RWPE2 (cell line): Measurements from ENCODE around the gene URB2.

Experiments
- ATAC-seq: fragments of 200-7000 bp; cut with Tn5 transposase; 3 replicates; pipeline ENCODE4 v1.9.1; 2021; ENCODE audit warnings: low read depth
- DNase-seq: peaks from one replicate; pipeline ENCODE4 v3.0.0-alpha.2; 2020; ENCODE audit warnings: low spot score
- H3K27ac ChIP-seq: fragments of 450-650 bp; 2 replicates; pipeline ENCODE4 v1.5.1; 2017; ENCODE audit warnings: mild to moderate bottlenecking; ENCODE audit not compliant: poor library complexity, severe bottlenecking
- H3K27me3 ChIP-seq: fragments of 250-450 bp; sonication (Bioruptor Pico); 2 replicates; pipeline ENCODE4 v1.5.1; 2021; ENCODE audit warnings: mild to moderate bottlenecking, moderate library complexity; ENCODE audit not compliant: insufficient read depth, poor library complexity, severe bottlenecking
- H3K36me3 ChIP-seq: fragments of 250-450 bp; sonication (Bioruptor Pico); 2 replicates; pipeline ENCODE4 v1.5.1; 2020; ENCODE audit warnings: low read depth, mild to moderate bottlenecking, moderate library complexity
- H3K4me1 ChIP-seq: fragments of 250-450 bp; sonication (Bioruptor Pico); 2 replicates; pipeline ENCODE4 v1.5.1; 2021; ENCODE audit warnings: mild to moderate bottlenecking, moderate library complexity; ENCODE audit not compliant: insufficient read depth, poor library complexity, severe bottlenecking
- H3K4me3 ChIP-seq: fragments of 250-450 bp; sonication (Bioruptor Pico); 2 replicates; pipeline ENCODE4 v1.5.1; 2021; ENCODE audit warnings: mild to moderate bottlenecking, moderate library complexity; ENCODE audit not compliant: severe bottlenecking
- H3K9me3 ChIP-seq: fragments of 250-450 bp; sonication (Bioruptor Pico); 2 replicates; pipeline ENCODE4 v1.5.1; 2021; ENCODE audit warnings: mild to moderate bottlenecking, moderate library complexity; ENCODE audit not compliant: severe bottlenecking
- CTCF ChIP-seq: fragments of 450-650 bp; IDR thresholded peaks from one replicate; pipeline ENCODE4 v1.5.1; 2017; ENCODE audit warnings: mild to moderate bottlenecking, moderate library complexity; ENCODE audit not compliant: poor library complexity, severe bottlenecking

The URB2 gene

DNA sequence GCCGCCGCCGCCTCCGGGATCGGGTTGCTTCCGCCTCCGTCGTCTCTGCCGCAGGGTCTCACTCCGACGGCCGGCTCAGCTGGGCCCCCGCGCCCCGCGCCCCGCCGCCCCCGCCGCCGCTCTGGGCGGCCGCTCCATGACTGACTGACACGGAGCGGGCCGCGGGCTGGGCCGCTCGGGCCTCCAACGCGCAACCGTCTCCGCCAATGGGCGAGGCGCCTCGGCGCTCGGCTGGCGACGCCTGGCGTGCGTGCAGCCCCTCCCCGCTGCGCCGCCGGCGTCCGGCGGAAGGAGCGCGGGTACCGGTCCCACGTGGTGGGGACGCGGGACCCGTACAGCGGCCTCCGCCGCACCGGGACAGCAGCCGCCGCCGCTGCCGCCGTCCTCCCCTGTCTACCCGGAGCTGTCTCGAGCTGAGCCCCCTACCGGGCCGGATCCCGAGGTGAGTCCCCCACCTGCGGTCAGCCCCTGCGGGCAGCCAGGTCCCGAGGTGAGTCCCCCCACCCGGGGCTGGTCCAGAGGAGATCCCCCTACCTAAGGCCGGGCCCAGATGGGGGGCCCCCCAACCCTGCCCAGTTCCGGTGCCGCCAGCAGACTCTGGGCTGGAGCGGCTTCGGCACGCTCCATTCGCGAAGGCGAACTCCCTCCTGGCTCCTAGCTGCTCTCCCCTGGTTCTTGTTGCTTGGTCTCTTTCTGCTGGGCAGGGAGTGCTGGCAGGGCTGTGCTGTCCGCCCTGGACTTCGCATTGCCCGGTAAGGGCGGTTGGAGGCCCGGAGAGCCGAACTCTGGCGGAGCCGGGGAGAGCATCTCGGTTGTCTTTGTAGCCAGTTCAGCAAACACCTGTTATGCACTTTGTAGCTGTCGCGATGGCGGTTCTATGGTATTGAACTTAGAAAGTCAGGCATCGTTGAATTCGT, at the start of gene URB2, which contains the start of gene TAF5L:
Gene URB2 (plus strand): TSS at position 333 of the 917 bp plus-strand sequence. CDS start 1,387 bp downstream, outside the sequence.
Gene TAF5L (minus strand): TSS at position 208 of the 917 bp plus-strand sequence. CDS start 11,640 bp downstream, outside the sequence.
- DNase-seq (peak; percentile 65), ATAC-seq (peak; percentile 88)
- TF ChIP-seq CTCF = no peak
- Histone ChIP-seq H3K36me3 (no peaks in the 10 kb centered on the region), H3K4me3 (peak within 1 kb of the TSS; percentile 86), H3K27me3 (no peaks in the 10 kb centered on the region), H3K27ac (peak within 1 kb of the TSS; percentile 53), H3K9me3 (no peaks in the 10 kb centered on the region), H3K4me1 (no peaks in the 10 kb centered on the region)

- no peak overlapping the region for H3K4me3 ChIP-seq
- no peak for TF ChIP-seq CTCF
- no peaks in the 10 kb centered on the region for H3K27me3 ChIP-seq
- ATAC-seq = no peak
- no peaks in the 10 kb centered on the region for H3K36me3 ChIP-seq
- H3K27ac ChIP-seq = no peak overlapping the region
- H3K9me3 ChIP-seq = no peaks in the 10 kb centered on the region
- H3K4me1 ChIP-seq = no peaks in the 10 kb centered on the region
- DNase-seq = no peak
Observed at GRCh38 chr1:229578168-229579058, 47.6 kb upstream of the URB2 start.

DNA sequence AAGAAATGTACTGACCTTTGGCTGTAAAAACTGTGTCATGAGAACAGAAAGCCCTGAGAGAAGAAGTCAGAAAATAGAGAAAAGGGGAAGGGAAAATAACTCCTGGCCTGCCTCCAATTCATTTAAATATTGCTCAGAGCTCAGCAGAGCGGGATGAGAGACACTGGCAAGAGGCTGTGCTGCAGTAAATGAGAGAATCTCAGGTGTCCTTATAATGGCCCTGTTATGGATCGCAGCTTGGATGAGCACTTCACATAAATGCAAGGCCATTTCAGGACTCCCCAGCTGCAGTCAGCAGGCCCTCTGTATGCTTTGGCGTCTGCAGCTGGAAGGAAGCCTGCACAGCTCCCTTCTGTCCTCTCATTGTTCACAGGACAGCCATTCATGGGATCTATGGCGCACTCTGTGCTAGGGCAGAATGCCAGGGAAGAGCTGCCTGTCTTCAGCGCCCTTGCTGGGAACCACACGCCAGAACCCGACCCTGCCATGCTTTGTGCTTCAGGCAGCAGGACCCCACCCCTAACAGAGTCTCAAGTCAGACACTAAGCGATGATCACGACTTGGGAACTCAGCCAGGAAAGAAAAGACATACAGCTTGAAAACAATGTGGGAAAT, 46.9 kb upstream of the URB2 start:
- Histone ChIP-seq H3K4me3 (no peak overlapping the region), H3K9me3 (no peaks in the 10 kb centered on the region), H3K36me3 (no peaks in the 10 kb centered on the region), H3K27ac (no peak overlapping the region), H3K27me3 (no peaks in the 10 kb centered on the region), H3K4me1 (no peaks in the 10 kb centered on the region)
- ATAC-seq (no peak), DNase-seq (no peak)
- no peak for TF ChIP-seq CTCF

DNA sequence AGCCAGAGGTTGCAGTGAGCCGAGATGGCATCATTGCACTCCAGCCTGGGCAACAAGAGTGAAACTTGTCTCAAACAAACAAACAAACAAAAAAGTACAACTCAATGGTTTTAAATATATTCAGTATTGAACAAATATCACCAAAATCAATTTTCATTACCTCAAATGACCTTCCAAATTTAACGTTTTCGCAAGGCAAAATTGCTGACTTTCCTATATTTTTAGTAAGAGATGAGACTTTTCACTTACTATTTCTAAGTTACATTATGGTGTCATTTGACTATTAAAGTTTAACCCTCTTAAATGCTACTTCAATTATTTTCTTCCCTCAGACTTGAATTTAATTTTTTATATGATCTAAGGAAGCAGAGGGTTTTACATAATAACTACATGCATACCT, 44.6 kb upstream of the URB2 start:
- no peaks in the 10 kb centered on the region for H3K4me1 ChIP-seq
- H3K27me3 ChIP-seq = no peaks in the 10 kb centered on the region
- no peaks in the 10 kb centered on the region for H3K36me3 ChIP-seq
- no peak overlapping the region for H3K4me3 ChIP-seq
- DNase-seq (no peak), ATAC-seq (no peak)
- TF ChIP-seq CTCF = no peak
- H3K27ac ChIP-seq = no peak overlapping the region
- H3K9me3 ChIP-seq = no peaks in the 10 kb centered on the region
